DOHH2 (cell line): ENCODE data around the gene UGT1A5.
"Not testable (repeated sequence)": the region's sequence is repeated elsewhere in the genome, so short reads cannot be mapped to it uniquely, and the experiment has no call there.

Experiments
- H3F3A ChIP-seq: fragments of 200-600 bp; sonication (generic), shearing (Covaris generic); 2 replicates; pipeline ENCODE4 v1.6.0; 2016; ENCODE audit warnings: antibody characterized with exemption, mild to moderate bottlenecking; ENCODE audit not compliant: control insufficient read depth, insufficient read depth
- H3K27ac ChIP-seq: fragments of 200-600 bp; sonication (generic); 2 replicates; pipeline ENCODE4 v1.5.1; 2014; ENCODE audit warnings: low read depth, mild to moderate bottlenecking, low read length, moderate library complexity
- H3K27me3 ChIP-seq: fragments of 200-600 bp; sonication (generic); 2 replicates; pipeline ENCODE4 v1.6.1; 2014; ENCODE audit warnings: mild to moderate bottlenecking, low read length, mixed read lengths; ENCODE audit not compliant: control insufficient read depth
- H3K36me3 ChIP-seq: fragments of 200-600 bp; sonication (generic); 2 replicates; pipeline ENCODE4 v1.6.1; 2014; ENCODE audit warnings: mild to moderate bottlenecking, low read length, moderate library complexity, mixed read lengths; ENCODE audit not compliant: control insufficient read depth
- H3K4me1 ChIP-seq: fragments of 200-600 bp; sonication (generic); 2 replicates; pipeline ENCODE4 v1.6.1; 2014; ENCODE audit warnings: mild to moderate bottlenecking, low read length, mixed read lengths; ENCODE audit not compliant: control insufficient read depth
- H3K4me2 ChIP-seq: fragments of 200-600 bp; sonication (generic); 2 replicates; pipeline ENCODE4 v1.6.0; 2014; ENCODE audit warnings: mild to moderate bottlenecking, low read length, moderate library complexity
- H3K4me3 ChIP-seq: fragments of 200-600 bp; sonication (generic); 2 replicates; pipeline ENCODE4 v1.5.1; 2014; ENCODE audit warnings: mild to moderate bottlenecking, low read length, mixed read lengths
- H3K79me2 ChIP-seq: fragments of 200-600 bp; sonication (generic); 2 replicates; pipeline ENCODE4 v1.6.1; 2014; ENCODE audit warnings: mild to moderate bottlenecking, low read length, mixed read lengths; ENCODE audit not compliant: control insufficient read depth
- H3K9me2 ChIP-seq: fragments of 200-600 bp; sonication (generic); replicated peaks from 2 replicates; pipeline ENCODE4 v1.6.1; 2014; ENCODE audit warnings: mild to moderate bottlenecking, low read length, mixed read lengths; ENCODE audit not compliant: control insufficient read depth
- H3K9me3 ChIP-seq: fragments of 200-600 bp; sonication (generic); 2 replicates; pipeline ENCODE4 v1.6.1; 2014; ENCODE audit warnings: antibody characterized with exemption, low read length, mixed read lengths; ENCODE audit not compliant: control insufficient read depth, insufficient read depth
- H4K20me1 ChIP-seq: fragments of 200-600 bp; sonication (generic); 2 replicates; pipeline ENCODE4 v1.6.0; 2014; ENCODE audit warnings: low read depth, mild to moderate bottlenecking, antibody characterized with exemption, low read length, moderate library complexity; ENCODE audit not compliant: control insufficient read depth, insufficient read depth
- EZH2phosphoT487 ChIP-seq: fragments of 200-600 bp; sonication (generic); IDR thresholded peaks from 2 replicates; pipeline ENCODE4 v1.6.1; 2017; ENCODE audit warnings: borderline replicate concordance, mild to moderate bottlenecking, antibody characterized with exemption, low read length, moderate library complexity, mixed read lengths
- TF ChIP-seq, protein P1 (sequence below): fragments of 200-600 bp; sonication (generic); IDR thresholded peaks from one replicate; pipeline ENCODE4 v1.5.1; 2014; ENCODE audit warnings: antibody characterized with exemption, mild to moderate bottlenecking, low read depth, low read length; ENCODE audit not compliant: poor library complexity, severe bottlenecking

The UGT1A5 gene

GRCh38 chr2:233700028-233700635 is 12.6 kb upstream of the UGT1A5 start:
- no peak overlapping the region for H3K4me2 ChIP-seq
- H3K9me2 ChIP-seq = no peaks in the 10 kb centered on the region
- no peak overlapping the region for H3K4me3 ChIP-seq
- no peaks in the 10 kb centered on the region for H3K36me3 ChIP-seq
- no peaks in the 10 kb centered on the region for H3K79me2 ChIP-seq
- no peaks in the 10 kb centered on the region for H3F3A ChIP-seq
- no peak overlapping the region for H3K27ac ChIP-seq
- H3K27me3 ChIP-seq = no peaks in the 10 kb centered on the region
- H3K4me1 ChIP-seq = no peaks in the 10 kb centered on the region
- TF ChIP-seq EZH2phosphoT487 = no peak
- TF ChIP-seq, protein P1, sequence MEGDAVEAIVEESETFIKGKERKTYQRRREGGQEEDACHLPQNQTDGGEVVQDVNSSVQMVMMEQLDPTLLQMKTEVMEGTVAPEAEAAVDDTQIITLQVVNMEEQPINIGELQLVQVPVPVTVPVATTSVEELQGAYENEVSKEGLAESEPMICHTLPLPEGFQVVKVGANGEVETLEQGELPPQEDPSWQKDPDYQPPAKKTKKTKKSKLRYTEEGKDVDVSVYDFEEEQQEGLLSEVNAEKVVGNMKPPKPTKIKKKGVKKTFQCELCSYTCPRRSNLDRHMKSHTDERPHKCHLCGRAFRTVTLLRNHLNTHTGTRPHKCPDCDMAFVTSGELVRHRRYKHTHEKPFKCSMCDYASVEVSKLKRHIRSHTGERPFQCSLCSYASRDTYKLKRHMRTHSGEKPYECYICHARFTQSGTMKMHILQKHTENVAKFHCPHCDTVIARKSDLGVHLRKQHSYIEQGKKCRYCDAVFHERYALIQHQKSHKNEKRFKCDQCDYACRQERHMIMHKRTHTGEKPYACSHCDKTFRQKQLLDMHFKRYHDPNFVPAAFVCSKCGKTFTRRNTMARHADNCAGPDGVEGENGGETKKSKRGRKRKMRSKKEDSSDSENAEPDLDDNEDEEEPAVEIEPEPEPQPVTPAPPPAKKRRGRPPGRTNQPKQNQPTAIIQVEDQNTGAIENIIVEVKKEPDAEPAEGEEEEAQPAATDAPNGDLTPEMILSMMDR = no peak
- H3K9me3 ChIP-seq = no peaks in the 10 kb centered on the region
- H4K20me1 ChIP-seq = no peaks in the 10 kb centered on the region

DNA sequence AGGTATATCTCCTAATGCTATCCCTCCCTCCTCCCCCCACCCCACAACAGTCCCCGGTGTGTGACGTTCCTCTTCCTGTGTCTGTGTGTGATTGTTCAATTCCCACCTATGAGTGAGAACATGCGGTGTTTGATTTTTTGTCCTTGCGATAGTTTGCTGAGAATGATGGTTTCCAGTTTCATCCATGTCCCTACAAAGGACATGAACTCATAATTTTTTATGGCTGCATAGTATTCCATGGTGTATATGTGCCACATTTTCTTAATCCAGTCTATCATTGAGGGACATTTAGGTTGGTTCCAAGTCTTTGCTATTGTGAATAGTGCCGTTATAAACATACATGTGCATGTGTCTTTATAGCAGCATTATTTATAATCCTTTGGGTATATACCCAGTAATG is 11.9 kb upstream of the UGT1A5 start:
- H3K27me3 ChIP-seq, H3K36me3 ChIP-seq, H3K4me1 ChIP-seq, H3K27ac ChIP-seq, H3K79me2 ChIP-seq, H3K4me2 ChIP-seq, H3K9me2 ChIP-seq, H3K9me3 ChIP-seq, H3K4me3 ChIP-seq, H4K20me1 ChIP-seq, H3F3A ChIP-seq: not testable (repeated sequence)

GRCh38 chr2:233702238-233702637 is 10.5 kb upstream of the UGT1A5 start:
- no peaks in the 10 kb centered on the region for H4K20me1 ChIP-seq
- H3F3A ChIP-seq = no peaks in the 10 kb centered on the region
- H3K36me3 ChIP-seq = no peaks in the 10 kb centered on the region
- H3K27me3 ChIP-seq = 0 out of 2 replicates have a peak, but pooled peaks cover 3% of the 10 kb centered on the region
- no peaks in the 10 kb centered on the region for H3K79me2 ChIP-seq
- TF ChIP-seq, protein P1 = no peak
- no peak for TF ChIP-seq EZH2phosphoT487
- no peaks in the 10 kb centered on the region for H3K9me3 ChIP-seq
- no peak overlapping the region for H3K27ac ChIP-seq
- no peaks in the 10 kb centered on the region for H3K4me1 ChIP-seq
- no peaks in the 10 kb centered on the region for H3K9me2 ChIP-seq
- no peak overlapping the region for H3K4me2 ChIP-seq
- no peak overlapping the region for H3K4me3 ChIP-seq

- Histone ChIP-seq H3K27me3 (0 out of 2 replicates have a peak, but pooled peaks cover 3% of the 10 kb centered on the region), H3K27ac (no peak overlapping the region), H3F3A (no peaks in the 10 kb centered on the region), H3K4me1 (no peaks in the 10 kb centered on the region), H3K9me3 (no peaks in the 10 kb centered on the region), H4K20me1 (no peaks in the 10 kb centered on the region), H3K36me3 (no peaks in the 10 kb centered on the region), H3K4me3 (no peak overlapping the region), H3K4me2 (no peak overlapping the region), H3K79me2 (no peaks in the 10 kb centered on the region), H3K9me2 (no peaks in the 10 kb centered on the region)
- TF ChIP-seq, protein P1 = no peak
- TF ChIP-seq EZH2phosphoT487 = no peak
Measured at GRCh38 chr2:233705911-233706506, 6.7 kb upstream of the UGT1A5 start.
